ENCODE results near the gene RBM14.
"Not testable (repeated sequence)": the region's sequence is repeated elsewhere in the genome, so short reads cannot be mapped to it uniquely, and the experiment has no call there.

Gene RBM14

DNA sequence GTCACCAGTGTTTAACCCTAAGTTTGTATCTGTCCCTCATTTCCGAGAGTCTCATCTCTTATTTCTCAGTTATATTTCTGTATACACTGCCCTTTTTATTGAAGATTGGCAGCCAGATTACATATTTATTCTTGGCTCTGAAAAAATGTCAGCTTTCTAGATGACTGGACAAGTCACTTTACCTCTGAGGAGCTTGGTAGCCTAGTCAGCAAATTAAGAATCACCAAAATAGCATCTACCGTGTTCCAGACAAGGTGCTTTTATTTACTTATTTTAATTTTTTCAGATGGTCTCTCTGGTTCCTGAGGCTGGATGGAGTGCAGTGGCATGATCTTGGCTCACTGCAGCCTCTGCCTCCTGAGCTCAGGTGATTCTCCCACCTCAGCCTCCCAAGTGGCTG is 16.5 kb downstream of the RBM14 start:
- DNase-seq (ENCODE audit: low read depth) = no peak

DNA sequence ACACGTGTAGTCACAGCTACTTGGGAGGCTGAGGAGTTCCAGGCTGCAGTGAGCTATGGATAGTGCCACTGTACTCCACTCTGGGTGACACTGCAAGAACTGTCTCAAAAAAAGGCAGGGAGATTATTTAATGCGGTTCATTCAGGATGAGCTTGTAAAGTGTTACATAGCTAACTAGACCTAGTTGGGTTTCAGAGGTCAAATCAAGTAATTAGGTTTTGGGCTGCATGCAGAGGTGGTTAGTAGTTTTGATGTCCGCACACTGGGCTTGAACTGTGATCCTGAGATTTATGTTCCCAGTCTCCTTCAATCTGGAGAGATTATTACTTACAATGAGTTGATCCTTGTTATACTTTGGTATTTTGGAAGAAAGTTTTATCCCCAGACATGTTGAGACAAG is 20.0 kb downstream of the RBM14 start:
- no peak for DNase-seq (ENCODE audit: low read depth)

DNA sequence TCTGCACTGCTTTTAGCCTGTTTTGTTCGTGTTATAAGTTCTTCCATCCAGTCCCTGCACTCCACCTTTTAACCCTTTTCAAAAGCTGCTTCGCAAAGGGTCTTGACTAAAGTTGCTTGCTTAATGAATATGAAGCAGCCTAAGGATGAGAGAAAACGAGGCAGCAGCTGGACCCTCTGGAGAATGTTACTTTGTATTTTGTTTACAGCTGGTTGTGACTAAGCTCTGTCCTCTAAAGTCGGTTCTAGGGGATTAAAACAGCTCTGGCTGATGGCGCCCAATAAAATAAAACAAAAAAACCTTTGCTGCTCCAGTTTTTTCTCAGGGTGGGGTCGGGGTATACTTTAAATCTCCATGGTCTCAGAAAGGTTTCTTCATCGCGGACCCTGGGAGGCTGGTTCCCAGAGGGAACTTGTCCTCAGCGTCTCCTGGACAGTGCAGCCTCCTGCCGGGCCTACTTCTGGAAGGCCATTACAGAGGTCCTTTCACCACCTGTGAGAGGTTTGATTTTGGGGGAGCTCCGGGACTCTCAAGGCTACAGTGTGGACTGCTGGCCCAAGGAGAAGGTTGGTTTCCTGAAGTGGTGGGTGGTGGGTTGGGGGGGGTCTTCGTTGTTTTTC is 21.2 kb downstream of the RBM14 start:
- peak; percentile 25 for DNase-seq (ENCODE audit: low read depth)

DNA sequence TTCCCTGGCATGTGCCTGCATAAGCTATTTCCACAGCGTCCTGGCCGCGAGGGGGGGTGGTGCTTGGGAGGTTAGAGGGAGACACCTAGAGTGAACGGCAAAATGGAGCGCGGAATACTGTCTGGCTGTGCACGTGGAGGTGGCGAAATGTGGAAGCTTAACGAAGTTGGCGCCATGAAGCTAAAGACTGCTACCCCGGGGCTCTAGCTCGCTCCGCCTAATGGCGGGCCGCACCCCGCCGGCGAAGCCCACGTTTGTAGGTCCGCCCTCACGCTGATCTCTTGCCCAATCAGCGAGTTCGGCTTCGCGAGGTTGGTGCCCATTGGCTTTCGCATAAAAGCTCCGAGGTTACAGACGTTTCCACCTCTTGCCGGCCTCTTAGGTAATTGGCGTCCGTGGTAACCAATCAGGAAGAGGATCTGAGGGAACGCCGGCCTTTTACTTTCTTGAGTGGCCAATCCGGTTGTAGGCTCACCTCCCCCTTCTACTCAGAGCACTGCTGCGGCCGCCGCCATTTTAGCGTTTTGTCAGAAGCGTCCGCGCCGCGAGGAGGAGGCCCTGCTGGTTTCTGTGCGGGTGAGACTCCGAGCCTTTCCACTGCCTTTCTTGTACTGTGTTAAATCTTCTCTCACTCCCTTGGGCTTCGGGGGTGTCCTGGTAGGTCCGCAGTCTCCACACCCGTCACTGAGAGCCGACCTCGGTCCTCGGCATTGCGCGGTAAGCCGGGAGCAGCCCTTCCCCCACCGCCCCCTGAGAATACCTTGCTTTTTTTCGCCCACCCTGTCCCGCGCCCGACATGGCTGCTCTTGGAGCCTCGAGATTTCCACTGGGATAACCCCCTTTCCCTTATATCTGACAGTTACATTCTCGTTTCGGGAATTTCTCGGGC is 22.0 kb downstream of the RBM14 start, which contains the start of gene RBM4:
Gene RBM4 (plus strand): TSS at position 527 of the 889 bp plus-strand sequence. CDS start 1,009 bp downstream, outside the sequence.
- peak; percentile 100 for DNase-seq (ENCODE audit: low read depth)

DNA sequence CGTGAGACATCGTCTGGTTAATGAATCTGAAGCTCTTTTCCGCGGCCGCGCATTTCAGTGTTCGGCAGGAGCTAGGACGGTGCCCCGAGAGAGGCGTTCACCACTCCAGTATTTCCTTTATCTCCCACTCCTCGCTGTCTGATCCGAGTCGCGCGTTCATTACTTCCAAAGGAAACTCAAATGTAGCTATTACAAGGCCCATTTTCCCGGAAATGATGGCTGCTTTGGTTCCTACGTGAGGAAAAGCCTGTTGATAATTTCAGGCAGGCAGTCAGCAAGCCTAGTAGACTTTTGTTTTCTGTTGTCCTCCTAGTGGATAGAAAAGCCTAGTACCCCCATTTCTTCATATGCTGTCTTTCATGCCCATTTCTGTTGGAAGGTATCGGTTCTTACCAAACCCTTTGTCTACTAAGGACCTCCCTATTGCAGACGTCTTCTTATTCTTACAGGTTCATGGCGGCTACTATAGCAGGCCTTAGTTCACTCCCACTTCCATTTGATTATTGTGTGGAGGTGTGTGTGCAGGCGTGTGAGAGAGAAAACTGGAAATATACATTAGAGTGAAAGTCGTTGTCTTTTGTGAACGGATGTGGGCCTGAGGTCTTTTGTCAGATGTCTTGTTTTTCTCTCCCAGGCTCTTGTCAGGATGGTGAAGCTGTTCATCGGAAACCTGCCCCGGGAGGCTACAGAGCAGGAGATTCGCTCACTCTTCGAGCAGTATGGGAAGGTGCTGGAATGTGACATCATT is 22.8 kb downstream of the RBM14 start:
- peak; percentile 57 for DNase-seq (ENCODE audit: low read depth)

DNA sequence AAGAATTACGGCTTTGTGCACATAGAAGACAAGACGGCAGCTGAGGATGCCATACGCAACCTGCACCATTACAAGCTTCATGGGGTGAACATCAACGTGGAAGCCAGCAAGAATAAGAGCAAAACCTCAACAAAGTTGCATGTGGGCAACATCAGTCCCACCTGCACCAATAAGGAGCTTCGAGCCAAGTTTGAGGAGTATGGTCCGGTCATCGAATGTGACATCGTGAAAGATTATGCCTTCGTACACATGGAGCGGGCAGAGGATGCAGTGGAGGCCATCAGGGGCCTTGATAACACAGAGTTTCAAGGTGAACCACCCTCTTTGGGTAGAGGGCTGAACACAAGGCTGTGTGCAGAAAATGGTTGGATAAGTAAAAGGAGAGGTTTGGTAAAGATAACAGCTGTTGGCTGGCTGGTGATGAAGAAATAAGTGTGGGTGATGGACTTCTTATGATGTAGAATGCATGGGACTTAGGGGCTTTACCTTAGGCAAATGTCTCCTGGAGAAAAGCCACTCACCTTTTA is 23.4 kb downstream of the RBM14 start:
- not testable (repeated sequence) for DNase-seq (ENCODE audit: low read depth)

DNA sequence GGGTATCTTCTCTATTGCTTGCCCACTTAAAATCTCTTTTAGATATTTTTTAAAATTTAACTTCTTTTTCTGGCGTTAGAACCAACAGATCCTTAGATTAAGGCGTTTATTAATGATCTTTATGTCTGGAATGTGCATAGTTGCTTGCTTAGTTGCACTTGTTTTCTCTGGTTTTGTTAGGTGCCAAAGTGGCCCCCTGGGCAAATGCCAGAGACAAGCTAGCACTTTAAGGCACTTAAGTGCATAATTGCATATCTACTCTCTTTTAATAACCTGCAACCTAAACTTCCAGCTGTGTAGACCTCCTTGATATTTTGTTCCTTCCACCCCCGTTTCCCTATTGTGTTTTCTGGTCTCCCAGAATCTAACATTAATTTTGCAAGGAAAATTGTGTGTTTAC is 25.4 kb downstream of the RBM14 start:
- no peak for DNase-seq (ENCODE audit: low read depth)

DNA sequence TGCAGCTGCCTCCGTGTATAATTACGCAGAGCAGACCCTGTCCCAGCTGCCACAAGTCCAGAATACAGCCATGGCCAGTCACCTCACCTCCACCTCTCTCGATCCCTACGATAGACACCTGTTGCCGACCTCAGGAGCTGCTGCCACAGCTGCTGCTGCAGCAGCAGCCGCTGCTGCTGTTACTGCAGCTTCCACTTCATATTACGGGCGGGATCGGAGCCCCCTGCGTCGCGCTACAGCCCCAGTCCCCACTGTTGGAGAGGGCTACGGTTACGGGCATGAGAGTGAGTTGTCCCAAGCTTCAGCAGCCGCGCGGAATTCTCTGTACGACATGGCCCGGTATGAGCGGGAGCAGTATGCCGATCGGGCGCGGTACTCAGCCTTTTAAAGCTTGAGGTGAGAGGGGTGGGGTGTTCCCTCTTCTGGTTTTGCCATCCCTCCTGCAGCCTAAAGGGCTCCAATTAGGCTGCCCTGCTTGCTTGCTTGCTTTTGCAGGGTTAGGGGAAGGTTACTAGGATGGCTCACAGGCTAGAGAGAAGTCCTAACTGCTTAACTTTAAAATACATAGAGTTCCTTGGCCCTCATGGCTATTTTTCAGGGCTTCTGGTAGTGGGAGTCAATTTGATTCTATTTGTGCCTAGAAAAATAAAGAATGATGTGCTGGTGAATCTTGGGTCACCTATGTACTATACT is 27.5 kb downstream of the RBM14 start:
- no peak for DNase-seq (ENCODE audit: low read depth)

DNA sequence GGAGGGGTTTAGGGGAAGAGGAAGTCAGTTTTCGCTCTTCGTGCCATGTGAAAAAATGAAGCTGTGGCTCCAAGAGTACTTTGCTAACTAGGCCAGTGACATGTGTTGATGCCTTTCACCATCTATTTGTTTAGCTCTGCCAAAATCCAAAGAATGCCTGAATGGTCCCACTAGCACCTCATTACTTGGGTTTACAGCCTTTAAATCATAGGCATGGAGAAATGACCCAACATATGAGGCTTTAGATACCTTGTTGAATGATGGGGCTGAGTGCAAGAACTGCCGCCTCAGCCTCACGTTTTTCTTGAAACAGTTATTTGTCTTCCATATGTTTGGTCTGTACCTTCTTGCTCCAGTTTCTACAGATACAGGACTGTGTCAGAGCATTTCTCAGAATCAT is 30.4 kb downstream of the RBM14 start:
- DNase-seq (ENCODE audit: low read depth) = no peak

DNA sequence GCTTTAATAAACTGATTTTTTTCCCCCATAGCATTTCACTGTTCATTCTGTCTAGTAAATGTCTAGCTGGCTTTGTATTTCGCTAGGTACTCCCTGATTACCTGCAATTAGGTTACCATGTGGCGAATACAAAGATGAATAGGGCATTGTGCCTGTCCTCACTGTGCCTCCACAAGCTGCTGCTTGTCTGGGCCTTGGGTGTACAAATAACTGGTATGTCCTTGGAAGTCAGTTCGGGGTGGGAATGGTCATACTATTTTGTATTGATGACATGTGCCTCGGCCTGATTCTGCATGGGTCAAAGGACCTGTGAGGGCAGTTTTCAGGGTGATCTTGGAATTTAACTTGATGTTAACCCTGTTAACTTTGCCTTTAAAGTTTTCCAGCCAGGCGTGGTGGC is 33.5 kb downstream of the RBM14 start:
- DNase-seq (ENCODE audit: low read depth) = no peak

DNA sequence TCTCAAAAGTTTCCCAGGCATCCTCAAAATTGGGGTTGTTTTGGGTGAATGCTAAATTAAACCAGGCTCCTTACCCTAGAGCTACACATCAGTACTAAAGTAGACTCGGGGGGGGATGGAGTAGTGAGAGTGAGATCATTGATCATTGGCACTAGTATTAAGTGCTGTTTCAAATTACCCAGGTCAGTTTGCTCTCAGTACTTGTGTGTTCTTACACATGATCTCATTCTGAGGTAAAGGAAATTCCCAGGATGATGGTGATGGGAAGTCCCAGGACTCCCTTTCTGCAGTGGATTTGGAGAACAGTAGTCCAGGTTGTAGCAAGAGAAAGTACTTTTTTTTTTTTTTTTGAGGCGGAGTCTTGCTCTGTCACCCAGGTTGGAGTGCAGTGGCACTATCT is 34.6 kb downstream of the RBM14 start:
- peak; percentile 13 for DNase-seq (ENCODE audit: low read depth)

DNA sequence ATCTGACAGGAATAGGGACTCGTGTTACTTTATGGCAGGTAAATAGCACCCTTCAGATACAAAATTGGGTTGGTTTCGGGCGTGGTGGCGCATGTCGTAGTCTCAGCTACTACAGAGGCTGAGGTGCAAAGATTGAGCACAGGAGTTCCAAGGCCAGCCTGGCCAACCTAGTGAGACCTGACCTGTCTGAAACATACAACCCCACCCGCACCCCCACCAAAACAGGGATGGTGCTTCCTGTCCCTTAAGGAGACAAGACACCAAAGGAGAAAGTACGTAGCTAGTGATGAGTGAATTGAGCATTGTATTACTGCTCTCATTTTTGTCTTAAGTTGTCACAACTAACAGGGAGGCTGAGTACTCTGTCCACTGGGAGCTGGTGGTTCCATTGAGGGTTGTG is 36.2 kb downstream of the RBM14 start:
- DNase-seq (ENCODE audit: low read depth) = no peak

DNA sequence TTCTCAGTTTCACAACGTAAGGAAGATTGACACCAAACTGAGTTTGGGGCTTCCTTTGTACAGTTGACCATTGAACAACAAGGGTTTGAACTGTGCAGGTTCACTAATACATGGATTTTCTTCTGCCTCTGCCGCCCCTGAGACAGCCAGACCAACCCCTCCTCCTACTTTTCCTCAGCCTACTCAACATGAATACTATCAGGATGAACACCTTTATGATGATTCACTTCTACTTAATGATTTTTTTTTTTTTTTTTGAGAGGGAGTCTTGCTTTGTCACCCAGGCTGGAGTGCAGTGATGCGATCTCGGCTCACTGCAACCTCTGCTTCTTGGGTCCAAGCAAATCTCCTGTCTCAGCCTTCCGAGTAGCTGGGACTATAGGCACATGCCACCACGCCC is 36.7 kb downstream of the RBM14 start:
- no peak for DNase-seq (ENCODE audit: low read depth)

DNA sequence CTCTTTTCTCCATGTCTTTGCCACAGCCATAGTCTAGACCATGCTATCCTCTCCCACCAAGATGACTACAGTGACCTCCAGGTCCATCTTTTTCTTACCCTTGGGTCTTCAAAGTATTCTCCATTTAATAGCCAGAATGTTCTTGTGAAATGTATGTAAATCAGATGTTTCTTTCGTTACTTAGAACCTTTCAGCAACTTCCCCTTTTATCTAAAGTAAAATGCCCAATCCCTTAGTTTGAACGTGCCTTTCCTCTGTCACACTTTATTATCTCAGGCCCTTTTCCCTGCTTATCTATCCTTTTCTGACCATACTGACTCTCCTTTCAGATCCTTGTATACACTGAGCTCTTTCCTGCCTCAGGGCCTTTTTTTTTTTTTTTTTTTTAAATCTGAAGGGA is 43.3 kb downstream of the RBM14 start:
- DNase-seq (ENCODE audit: low read depth) = no peak

DNA sequence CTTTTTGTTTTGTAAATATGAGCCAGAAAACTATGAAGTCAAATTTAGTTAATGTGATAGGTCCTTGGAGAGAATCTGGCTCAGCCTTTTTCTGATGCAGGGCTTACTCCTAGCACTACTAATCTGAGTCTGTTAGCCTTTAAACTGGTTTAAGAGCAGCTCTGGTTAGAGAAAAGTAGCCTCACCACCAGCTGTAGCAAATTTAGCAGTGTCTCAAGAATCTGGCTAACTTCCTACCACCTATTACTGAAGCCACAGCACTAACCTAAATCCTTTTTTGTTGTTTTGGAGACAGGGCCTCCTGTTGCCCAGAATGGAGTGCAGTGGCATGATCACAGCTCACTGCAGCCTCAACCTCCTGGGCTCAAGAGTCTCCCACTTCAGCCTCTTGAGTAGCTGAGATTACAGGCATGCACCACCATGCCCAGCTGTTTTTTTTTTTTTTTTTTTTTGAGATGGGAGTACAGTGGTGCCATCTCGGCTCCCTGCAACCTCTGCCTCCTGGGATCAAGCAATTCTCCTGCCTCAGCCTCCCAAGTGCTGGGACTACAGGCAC is 47.4 kb downstream of the RBM14 start:
- DNase-seq (ENCODE audit: low read depth) = no peak

DNA sequence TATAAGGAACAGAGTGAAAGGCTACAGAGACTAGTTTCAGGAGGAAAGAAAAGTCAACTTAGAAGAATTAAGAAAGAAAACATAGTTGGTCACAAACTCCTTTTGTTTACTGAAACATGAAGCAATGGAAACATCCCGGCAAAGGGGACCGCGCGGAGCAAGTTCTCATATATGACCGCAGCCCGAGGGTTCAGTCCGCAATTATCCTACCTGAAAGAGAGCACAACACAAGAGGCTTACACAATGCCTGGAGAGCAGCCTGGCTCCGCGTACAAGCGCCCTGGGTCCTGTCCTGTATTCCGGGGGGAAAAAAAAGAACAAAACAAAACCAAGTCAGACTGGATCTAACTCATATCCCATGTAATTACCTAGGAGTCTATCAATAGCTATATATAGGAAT is 48.9 kb downstream of the RBM14 start:
- DNase-seq (ENCODE audit: low read depth) = no peak

DNA sequence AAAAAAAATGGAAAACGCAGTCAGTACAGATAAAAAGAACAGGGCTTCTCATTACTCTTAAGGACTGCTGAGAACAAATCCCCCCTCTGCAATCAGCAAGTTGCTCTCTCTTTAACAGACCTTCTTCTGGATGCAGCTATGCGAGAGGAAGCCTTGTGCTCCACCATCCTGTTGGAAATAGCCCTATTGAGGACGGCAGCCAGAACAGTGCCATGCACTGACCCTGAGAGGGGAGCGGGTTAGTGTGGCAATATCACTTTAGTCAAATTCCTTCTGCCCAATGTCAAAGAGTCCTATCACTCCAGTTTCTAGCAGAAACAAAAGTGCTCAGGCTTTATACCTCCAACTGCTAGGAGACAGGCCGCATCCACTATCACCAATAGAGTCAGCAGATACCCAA is 54.4 kb downstream of the RBM14 start:
- DNase-seq (ENCODE audit: low read depth) = no peak

DNA sequence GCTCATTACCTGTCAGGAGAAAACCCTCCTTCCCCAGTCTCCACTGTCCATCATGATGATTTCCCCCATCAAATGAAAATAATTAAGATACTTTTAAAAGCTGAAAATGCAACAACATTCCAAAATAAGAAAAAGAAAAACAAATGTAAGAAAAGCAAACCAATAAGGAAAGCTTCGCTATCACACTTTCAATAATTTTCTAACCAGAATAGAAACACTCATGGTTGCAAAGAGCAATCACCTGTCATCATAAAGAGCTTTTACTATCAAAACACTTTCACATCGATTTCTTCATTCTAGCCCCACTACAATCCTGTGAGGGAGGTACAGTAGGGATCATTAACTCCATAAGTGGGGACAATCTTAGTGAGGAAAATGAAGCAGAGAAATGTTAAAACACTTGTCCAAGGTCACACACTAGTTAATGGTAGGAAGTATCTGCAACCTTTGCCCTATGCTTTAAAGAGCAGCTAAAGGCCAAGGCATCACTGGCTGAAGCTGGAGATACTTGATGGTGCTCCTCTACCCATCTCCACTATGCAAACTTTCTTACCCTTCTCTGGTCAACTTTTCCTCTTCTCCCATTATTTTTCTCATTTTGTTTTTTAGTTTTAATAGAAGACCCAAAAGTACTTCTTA is 58.7 kb downstream of the RBM14 start:
- no peak for DNase-seq (ENCODE audit: low read depth)

DNA sequence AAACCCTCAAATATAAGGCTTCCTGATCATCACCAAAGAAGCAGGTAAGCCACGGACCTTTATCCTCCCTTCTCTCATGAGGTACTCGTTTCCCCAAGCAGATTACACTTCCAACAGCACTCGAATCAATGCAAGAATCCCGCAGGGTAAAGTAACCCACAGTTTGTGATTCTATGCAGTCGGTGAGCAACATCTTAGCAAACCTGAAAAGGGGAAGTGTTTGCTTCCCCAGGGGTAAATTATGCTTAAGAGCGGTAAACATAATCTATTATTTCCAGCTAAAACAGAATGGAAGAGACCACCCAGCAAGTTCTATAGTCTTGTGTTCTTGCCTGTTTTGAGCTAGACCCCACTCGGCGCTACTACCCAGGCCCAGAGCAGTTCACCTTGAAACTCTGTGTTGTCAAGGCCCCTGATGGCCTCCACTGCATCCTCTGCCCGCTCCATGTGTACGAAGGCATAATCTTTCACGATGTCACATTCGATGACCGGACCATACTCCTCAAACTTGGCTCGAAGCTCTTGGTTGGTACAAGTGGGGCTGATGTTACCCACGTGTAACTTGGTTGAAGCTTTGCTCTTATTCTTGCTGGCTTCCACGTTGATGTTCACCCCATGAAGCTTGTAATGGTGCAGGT is 60.0 kb downstream of the RBM14 start:
- DNase-seq (ENCODE audit: low read depth) = no peak
